DND-41 (cell line): ENCODE measurements around the gene IFNA5.
A peak's percentile ranks its signal among the peaks of the same experiment; 100 is the strongest.

Source experiments
- ATAC-seq: fragments of 200-7000 bp; cut with Tn5 transposase; 3 replicates; pipeline ENCODE4 v1.9.1; 2021; ENCODE audit warnings: low read depth; ENCODE audit not compliant: insufficient read depth
- DNase-seq: peaks from one replicate; pipeline ENCODE4 v3.0.0-alpha.2; 2020
- H2AFZ ChIP-seq: 2 replicates; pipeline ENCODE4 v1.6.0; 2012; ENCODE audit warnings: low read depth, low read length
- H3K27ac ChIP-seq: 2 replicates; pipeline ENCODE4 v1.5.1; 2012; ENCODE audit warnings: low read length, inconsistent platforms
- H3K27me3 ChIP-seq: fragments of 200-600 bp; sonication (generic); 2 replicates; pipeline ENCODE4 v1.6.0; 2012; ENCODE audit warnings: low read length, mild to moderate bottlenecking, inconsistent platforms; ENCODE audit not compliant: insufficient read depth, poor library complexity
- H3K36me3 ChIP-seq: 2 replicates; pipeline ENCODE4 v1.5.1; 2012; ENCODE audit warnings: low read length, inconsistent platforms; ENCODE audit not compliant: insufficient read depth
- H3K4me1 ChIP-seq: 2 replicates; pipeline ENCODE4 v1.5.1; 2012; ENCODE audit warnings: mild to moderate bottlenecking, low read length; ENCODE audit not compliant: insufficient read depth
- H3K4me2 ChIP-seq: 2 replicates; pipeline ENCODE4 v1.6.0; 2012; ENCODE audit warnings: mild to moderate bottlenecking, moderate library complexity, low read length, inconsistent platforms; ENCODE audit not compliant: insufficient read depth
- H3K4me3 ChIP-seq, 2 experiments: fragments of 200-600 bp in 1 of 2; shearing (Covaris generic) in 1 of 2; 2 replicates each; pipeline ENCODE4 v1.5.1; 2012 to 2016; ENCODE audit warnings: inconsistent platforms in 2 of 2, low read length in 2 of 2, mild to moderate bottlenecking in 2 of 2, low read depth in 1 of 2, moderate library complexity in 1 of 2
- H3K79me2 ChIP-seq: 2 replicates; pipeline ENCODE4 v1.6.0; 2012; ENCODE audit warnings: low read length, inconsistent platforms; ENCODE audit not compliant: insufficient read depth
- H3K9ac ChIP-seq: 2 replicates; pipeline ENCODE4 v1.6.0; 2012; ENCODE audit warnings: low read depth, mild to moderate bottlenecking, inconsistent platforms, low read length, moderate library complexity
- H3K9me3 ChIP-seq: 2 replicates; pipeline ENCODE4 v1.5.1; 2012; ENCODE audit warnings: low read length, moderate library complexity, mild to moderate bottlenecking, inconsistent platforms; ENCODE audit not compliant: insufficient read depth, severe bottlenecking
- H4K20me1 ChIP-seq: 2 replicates; pipeline ENCODE4 v1.6.0; 2012; ENCODE audit warnings: low read length; ENCODE audit not compliant: insufficient read depth
- CTCF ChIP-seq: IDR thresholded peaks from 2 replicates; pipeline ENCODE4 v1.5.1; 2012; ENCODE audit warnings: borderline replicate concordance, low read length, moderate library complexity, mild to moderate bottlenecking; ENCODE audit not compliant: poor library complexity, severe bottlenecking; ENCODE audit errors: extremely low read depth
- EZH2 ChIP-seq: IDR thresholded peaks from 3 replicates; pipeline ENCODE4 v1.6.1; 2012; ENCODE audit warnings: borderline replicate concordance, low read depth, mild to moderate bottlenecking, moderate library complexity, low read length, inconsistent platforms; ENCODE audit not compliant: severe bottlenecking

IFNA5 gene

GRCh38 chr9:21314152-21314551 lies 9.0 kb upstream of the IFNA5 start:
- DNase-seq = no peak
- ATAC-seq = no peak

GRCh38 chr9:21311889-21312288 lies 6.8 kb upstream of the IFNA5 start:
- DNase-seq = no peak
- TF ChIP-seq CTCF = no peak
- Histone ChIP-seq H3K27ac (no peak overlapping the region), H3K4me2 (no peak overlapping the region), H3K27me3 (peaks cover 2% of the 10 kb centered on the region), H4K20me1 (no peaks in the 10 kb centered on the region), H3K79me2 (no peaks in the 10 kb centered on the region), H3K9ac (no peak overlapping the region), H3K36me3 (no peaks in the 10 kb centered on the region), H3K9me3 (no peaks in the 10 kb centered on the region), H2AFZ (no peak overlapping the region), H3K4me3 (no peak overlapping the region), H3K4me1 (no peaks in the 10 kb centered on the region)
- ATAC-seq = no peak

More at GRCh38 chr9:21314152-21314551, 9.0 kb upstream of the IFNA5 start:
- Histone ChIP-seq H3K9me3 (no peaks in the 10 kb centered on the region), H3K4me1 (no peaks in the 10 kb centered on the region), H3K27me3 (no peaks in the 10 kb centered on the region), H3K4me2 (no peak overlapping the region), H3K27ac (no peak overlapping the region), H3K9ac (no peak overlapping the region), H3K36me3 (no peaks in the 10 kb centered on the region), H4K20me1 (no peaks in the 10 kb centered on the region), H3K79me2 (no peaks in the 10 kb centered on the region), H2AFZ (no peak overlapping the region), H3K4me3 (no peak overlapping the region)
- TF ChIP-seq EZH2 (no peak), CTCF (no peak)

GRCh38 chr9:21295992-21296391 lies 9.1 kb downstream of the IFNA5 start:
- Histone ChIP-seq H3K4me2 (no peak overlapping the region), H3K27ac (no peak overlapping the region), H2AFZ (no peak overlapping the region), H3K27me3 (peaks cover 9% of the 10 kb centered on the region), H3K4me1 (no peaks in the 10 kb centered on the region), H3K36me3 (no peaks in the 10 kb centered on the region), H3K79me2 (no peaks in the 10 kb centered on the region), H3K9me3 (no peaks in the 10 kb centered on the region), H3K4me3 (no peak overlapping the region), H4K20me1 (no peaks in the 10 kb centered on the region), H3K9ac (no peak overlapping the region)
- no peak for TF ChIP-seq EZH2
- TF ChIP-seq CTCF = no peak
- DNase-seq (no peak), ATAC-seq (no peak)

GRCh38 chr9:21294904-21295538 lies 10.1 kb downstream of the IFNA5 start:
- Histone ChIP-seq H3K4me3 (no peak overlapping the region), H3K4me2 (no peak overlapping the region), H4K20me1 (no peaks in the 10 kb centered on the region), H2AFZ (no peak overlapping the region), H3K27me3 (peaks cover 6% of the 10 kb centered on the region), H3K4me1 (peaks cover under 1% of the 10 kb centered on the region; the same call in 1 of the 2 replicates), H3K79me2 (no peaks in the 10 kb centered on the region), H3K27ac (no peak overlapping the region), H3K36me3 (no peaks in the 10 kb centered on the region), H3K9ac (no peak overlapping the region), H3K9me3 (no peaks in the 10 kb centered on the region)
- no peak for DNase-seq
- peak; percentile 39; the same call in 1 of the 3 replicates for ATAC-seq
- TF ChIP-seq CTCF (no peak), EZH2 (no peak)
